ENCODE results near the gene ZG16B.

ZG16B gene

DNA sequence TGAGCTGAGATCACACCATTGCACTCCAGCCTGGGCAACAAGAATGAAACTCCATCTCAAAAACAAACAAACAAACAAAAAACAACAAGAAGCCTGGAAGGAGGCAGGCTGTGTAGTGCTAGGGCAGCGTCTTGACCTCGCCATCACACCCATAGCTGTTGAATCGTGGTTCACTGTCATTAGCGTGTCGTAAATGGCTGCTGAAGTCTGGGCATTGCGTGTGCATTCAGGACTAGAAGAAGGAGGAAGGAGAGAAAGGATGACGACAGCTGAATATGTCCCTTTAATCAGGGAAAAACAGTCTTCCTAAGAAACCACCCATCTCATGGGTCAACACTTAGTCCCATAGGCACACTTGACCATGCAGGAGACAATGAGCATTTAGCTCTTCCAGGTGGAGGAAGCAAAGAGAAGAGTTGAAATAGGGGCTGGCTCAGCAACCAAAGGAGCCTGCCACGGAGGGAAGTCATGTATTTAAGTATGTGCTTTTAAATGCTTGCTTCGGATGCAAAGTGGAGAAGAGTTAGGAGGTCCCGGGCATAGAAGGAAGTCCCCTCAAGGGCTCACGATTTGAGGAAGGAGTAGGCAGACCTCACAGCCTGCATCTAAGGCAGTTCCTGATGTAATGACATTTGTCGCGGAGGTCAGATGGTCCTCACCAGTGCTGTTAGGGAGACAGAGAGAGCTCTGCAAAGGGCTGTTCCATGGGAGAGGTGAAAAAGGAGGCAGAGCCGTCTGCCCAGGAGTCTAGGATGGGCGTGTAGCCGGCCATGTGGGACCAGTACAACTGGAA lies 19.0 kb downstream of the ZG16B start:
- DNase-seq: no peak

DNA sequence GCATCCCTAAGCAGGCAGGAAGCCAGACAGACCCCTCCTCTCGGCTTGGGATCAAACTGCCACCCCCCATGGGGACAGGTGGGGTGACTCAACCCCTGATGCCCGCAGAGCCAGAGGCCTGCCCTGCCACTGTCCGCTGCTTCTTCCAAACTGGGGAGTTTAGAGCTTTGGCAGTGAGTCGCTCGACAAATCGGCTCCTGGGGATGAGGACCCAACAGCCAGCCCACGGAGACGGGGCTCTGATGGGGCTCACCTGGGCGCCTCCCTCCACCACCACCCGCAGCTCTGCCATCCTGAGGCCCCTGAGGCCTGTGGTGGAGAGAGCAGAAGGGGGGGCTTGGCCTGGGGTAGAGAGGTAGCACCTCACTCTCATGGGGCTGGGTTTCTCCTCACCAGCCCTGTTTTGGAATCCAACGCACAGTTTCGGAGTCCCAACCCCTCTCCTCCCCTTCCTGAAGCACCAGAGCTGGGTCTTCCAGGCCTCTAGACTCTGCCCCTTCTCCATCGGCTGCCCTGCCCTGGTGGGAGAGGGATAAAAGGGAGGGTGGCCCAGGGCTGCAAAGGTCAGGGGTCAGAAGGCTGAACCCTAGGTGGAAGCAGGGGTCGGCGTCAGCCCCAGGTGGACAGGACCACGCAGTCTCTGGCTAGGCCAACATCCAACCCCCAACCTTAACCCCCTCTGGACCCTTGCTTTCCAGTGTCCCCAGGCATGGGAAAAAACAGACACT lies 22.1 kb downstream of the ZG16B start:
- DNase-seq: no peak

DNA sequence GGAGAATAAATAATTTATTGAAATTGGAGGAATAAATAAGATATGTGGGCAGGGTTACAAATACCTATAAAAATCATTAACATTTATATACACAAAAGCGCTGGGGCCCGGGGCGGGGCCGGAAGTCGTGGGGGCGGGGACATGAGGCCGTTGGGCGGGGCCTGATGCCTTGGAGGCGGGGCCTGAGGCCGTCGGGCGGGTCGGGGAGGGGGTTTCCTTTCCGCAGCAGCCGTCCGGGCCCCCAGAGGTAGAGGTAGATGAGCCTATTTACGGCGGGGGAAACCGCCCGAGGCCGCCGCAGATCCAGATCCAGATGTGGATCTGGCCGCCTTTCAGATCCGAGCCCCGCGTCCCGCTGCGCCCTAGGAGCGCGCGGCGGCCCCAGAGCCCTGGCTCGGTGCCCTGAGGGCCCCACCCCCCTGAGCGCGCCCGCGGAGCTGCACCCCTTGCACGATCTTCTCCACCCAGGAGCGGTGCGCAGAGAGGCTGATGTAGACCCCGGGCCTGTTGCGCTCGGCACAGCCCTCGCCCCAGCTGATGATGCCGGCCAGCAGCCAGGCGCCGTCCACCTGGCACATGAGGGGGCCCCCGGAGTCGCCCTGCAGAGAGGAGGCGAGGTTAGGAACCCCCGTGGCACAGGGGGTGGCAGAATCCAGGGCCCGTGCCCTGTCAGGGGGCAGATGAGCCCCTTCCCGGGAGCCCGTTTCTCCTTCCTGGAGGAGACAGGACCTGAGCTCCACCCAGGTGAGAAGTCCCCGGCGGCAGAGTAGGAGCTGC lies 22.8 kb downstream of the ZG16B start:
- no peak for DNase-seq

DNA sequence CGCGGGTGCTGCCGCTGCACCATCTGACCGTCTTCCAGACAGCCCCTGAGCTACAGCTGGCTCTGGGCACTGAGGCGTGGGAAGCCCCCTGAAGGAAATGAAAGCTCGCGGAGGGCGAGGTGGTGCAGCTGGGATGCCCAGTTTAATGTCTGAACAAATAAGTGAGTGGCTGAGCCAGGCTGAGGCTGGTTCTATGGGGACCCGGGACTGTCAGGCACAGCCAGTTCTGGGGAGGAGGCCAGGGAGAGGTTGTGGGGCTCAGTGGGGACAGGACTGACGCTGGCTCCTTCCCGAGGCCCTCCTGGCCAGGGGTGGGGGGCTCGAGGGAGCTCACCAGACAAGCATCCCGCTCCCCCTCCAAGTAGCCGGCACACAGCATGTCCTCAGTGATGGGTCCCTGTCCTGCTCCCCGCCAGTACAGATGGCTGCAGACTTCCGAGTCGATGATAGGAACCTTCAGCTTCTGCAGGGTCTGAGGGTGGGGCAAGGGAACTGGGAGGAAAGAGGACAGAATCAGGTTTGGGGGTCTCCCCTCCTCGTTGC lies 23.5 kb downstream of the ZG16B start:
- no peak for DNase-seq

DNA sequence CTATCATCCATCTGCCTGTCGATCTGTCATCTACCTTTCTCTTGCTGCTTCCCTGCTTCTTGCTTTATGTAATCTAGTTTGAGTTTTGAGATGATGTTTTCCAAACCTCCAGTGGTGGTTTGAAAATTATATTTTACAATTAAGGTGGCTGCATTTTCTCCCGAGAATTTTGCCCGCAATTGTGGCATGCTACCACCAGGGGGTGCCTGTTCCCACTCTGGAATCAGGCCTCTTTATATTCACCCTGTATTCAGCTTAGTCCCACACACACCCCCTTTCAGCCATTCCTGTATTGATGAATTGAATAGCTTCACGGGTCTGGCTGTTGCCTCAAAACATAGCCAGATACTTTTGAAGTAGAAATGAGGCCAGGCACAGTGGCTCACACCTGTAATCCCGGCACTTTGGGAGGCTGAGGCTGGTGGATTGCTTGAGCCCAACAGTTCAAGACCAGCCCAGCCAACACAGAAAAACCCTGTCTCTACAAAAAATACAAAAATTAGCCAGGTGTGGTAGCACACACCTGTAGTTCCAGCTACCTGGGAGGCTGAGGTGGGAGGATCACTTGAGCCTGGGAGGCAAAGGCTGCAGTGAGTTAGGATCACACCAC lies 24.7 kb downstream of the ZG16B start:
- DNase-seq: no peak

DNA sequence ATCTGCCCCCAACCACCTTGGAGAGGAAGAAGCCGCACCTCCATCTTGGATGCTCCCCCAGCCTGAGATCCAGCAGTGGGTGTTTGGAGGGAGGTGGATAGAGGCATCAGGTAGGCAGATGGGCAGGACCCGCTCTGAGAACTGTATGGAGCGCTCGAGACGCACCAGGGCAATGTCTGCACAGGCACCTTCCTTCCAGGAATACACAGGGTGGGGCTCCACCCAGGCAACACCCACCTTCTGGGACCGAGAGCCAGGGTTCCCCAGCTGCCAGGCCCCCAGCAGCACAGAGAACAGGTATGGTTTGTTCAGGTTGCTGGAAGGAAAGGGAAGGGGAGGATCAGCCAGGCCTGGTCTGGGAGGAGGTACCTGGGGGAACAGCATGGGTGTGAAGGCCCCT lies 25.4 kb downstream of the ZG16B start:
- no peak for DNase-seq

DNA sequence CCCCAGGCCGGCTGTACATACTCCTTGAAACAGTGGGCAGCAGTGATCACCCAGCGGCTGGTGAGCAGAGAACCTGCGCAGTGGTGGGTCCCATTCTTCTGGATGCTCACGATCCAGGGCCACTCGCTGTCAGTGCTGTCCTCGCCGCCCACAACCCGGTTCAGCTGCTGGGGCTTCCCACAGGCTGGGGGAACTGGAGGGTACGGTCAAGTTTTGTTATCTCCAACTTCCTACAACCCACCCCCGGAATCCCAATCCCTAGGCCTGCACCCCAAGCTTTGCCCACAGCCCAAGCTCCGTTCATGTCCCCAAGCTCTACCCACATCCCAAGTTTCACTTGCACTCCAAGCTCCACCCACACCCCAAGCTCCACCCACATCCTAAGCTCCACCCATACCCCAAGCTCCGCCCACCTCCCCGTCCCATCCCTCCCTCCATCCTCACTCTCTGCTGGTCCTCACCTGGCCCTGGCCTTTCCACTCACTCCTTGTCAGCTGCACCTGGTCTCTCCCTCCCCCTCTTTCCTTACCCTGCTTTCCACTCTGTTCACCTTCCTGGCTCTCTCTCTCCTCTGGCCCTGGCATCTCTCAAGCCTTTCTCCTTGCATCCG lies 26.1 kb downstream of the ZG16B start:
- no peak for DNase-seq

DNA sequence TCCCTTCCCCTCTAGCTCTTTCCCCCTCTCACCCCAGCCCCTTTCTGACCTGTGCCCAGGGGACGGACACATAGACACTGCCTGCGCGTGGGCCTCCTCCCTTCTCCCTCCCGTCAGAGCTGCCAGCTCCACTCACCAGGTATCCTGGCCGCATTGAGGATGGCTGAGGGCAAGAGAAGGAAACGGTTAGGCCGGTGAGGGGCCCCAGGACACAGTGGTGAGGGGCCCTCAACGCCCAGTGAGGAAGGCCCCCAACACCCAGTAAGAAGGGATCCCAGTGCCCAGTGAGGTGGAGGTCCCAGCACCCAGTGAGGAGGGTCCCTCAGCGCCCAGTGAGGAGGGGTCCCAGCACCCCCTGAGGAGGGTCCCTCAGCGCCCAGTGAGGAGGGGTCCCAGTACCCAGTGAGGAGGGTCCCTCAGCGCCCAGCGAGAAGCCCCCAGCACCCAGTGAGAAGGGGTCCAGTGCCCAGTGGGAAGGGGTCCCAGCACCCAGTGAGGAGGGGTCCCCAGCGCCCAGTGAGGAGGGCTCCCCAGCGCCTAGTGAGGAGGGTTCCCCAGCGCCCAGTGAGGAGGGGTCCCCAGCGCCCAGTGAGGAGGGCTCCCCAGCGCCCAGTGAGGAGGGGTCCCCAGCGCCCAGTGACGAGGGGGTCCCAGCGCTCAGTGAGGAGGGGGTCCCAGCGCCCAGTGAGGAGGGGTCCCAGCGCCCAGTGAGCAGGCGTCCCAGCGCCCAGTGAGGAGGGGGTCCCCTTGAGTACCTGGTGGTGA lies 26.8 kb downstream of the ZG16B start:
- no peak for DNase-seq

DNA sequence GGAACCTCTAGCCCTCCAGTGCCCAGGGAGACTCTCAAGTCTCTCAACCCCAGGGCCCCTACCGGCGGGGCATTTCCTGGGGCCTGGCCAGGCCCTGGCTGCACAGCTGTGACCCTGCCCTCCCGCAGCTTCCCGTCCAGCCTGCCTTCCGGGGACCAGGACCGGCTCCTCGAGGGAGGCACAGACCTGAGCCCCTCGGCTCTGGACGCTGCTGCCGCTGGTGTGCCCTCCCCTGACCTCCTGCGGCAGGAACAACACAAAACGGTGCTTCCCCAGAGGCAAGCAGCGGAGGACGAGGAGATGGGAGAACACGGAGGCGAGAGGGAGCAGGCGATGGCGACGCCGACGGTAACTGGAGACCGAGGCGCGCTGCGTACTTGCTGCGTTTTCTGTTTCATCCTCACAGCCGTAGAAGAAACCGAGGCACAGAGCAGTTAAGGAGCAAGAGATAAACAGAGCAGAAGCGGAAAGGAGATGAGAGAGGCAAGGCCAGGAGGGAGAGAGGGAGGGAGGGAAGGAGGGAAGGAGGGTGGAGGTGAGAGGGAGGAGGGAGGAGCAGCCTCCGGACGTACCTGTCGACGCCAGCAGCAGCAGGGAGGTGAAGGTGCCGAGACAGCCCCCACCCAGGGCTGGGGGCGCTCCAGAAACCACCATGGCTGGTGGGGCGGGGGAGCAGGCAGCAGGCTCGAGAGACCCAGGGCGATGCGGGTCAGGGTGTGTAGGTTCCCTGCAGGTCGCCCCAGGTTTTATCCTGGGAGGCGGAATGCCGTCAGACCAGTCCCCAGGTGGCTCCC lies 27.5 kb downstream of the ZG16B start, which contains the start of gene PRSS22:
PRSS22 (minus strand) TSS at position 720 of the 794 bp plus-strand sequence; CDS start at position 654, 66 bp downstream.
- no peak for DNase-seq

DNA sequence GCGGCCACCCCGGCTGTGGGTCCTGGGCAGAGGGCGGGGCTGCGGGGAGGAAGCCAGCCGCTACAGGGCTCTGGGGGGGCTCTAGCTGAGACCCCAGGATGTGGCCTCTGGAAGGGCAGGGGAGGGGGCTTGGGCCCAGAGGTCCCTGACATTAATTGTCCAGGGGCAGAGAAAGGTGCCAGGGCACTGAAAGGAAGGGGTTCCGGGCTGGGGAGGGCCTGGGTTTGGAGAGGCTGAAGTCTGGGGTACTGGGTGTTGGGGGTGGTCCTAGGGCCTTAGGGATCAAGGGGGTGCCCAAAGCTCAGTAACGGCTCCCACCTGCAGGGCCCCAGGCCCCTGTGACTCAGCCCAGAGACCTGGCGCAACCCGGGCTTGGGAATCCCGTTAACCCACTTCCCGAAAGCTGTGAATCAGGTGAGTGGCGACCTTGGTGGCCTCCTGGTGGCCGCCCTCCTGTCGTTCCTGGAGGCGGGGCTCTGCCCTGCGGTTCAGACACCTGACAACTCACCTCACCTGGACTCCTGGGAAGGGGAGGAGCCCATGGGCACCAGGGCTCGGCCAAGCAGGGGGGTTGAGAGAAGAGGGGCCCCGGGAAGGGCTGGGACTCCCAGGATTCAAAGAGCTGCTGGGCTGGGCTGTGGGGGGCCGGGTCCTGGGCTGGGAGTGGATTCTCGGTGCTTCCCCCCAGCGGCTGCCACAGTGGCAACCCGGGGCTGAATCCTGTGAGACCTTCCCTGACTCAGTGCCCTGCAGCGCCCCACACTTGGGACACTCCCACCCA lies 28.3 kb downstream of the ZG16B start:
- no peak for DNase-seq

DNA sequence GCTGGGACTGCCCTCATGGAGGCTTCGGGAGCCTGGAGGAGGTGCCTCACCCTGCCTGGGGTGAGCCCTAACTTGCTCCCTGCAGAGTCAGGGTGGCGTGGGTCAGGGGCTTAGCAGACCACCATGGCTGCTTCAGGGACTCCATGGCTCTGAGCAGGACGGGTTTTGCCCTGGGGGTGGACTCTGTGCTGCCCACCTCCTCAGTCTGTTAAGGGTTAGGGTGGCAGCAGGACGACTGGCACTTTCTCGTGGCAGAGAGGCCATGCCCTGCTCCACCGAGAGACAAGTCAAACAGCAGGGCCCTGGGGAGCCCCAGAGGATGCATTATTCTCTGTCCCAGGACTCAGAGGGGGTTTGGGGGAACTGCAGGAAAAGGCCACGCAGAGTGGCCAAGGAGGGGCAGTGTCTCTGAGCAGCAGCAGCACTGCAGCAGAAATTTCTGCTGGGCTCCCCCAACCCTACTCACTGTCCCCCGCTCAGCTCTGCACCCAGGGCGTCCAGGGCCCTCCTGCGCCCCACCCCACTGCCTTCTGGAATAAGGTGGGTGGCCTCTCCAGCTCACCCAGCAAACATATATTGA lies 29.7 kb downstream of the ZG16B start:
- no peak for DNase-seq

DNA sequence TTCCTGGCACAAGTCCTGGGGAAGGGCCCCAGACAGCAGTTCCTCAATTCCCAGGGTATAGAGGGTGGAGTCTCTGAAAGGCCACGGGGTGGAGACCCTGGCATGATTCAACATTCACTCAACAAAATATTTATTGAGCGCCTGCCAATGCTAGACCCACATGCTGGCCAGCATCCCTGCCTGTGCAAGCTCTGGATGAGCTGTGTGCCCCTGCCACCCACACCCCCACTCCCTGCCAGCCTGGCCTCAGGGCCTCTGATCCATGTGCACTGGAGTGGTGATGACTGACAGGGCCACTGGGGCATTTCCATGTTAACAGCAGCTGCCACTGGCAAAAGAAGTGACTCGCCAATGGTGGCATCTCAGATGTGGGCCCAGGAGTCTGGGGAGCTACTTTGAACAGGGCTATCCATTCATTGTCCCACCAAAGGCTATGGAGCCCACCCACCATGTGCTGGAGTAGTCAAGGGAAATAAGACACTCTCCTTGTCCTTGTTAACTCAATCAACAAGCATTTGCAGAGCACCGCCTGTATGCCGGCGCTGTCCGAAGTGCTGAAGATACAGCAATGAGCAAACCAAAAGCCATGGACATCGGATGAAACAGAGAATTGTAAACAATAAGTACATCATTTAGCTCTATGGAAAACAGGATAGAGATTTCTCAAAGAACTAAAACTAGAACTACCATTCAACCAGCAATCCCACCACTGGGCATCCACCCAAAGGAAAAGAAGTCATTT lies 30.9 kb downstream of the ZG16B start:
- DNase-seq: no peak

DNA sequence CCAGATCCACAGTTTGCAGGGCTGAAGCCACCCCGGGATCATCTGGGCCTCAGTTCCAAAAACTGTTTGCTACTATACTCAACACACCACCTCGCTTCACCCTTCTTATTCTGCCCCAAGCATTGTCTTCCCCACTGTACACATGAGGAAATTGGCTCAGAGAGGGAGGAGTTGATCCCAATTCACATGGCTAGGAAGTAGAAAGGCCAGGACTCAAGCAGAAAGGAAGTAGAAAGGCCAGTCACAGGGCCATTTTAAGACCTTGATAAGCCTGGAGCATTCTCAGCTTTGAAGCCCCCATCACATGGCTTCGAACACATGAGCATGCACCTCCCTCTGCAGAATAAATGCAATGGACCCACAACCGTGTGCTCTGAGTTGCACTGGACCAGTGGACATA lies 35.5 kb downstream of the ZG16B start:
- DNase-seq: no peak

DNA sequence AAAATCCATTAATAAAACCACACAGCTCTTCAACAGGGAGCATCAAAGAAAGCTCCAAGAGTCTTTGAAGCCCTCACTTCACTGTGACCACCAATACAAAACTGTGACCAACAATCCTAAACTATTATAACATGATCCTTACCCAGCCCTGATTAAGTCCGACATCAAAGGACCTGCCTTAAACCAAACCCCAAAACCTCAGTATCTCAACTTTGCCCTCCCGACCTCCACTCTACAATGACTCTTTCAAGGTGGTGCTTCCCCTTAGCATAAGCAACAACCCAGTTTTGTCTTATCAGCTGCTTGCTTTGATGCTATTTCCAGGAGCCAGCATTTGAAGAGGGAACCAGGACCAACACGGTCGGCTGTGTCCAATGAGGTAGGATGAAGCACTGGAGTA lies 36.3 kb downstream of the ZG16B start:
- no peak for DNase-seq

DNA sequence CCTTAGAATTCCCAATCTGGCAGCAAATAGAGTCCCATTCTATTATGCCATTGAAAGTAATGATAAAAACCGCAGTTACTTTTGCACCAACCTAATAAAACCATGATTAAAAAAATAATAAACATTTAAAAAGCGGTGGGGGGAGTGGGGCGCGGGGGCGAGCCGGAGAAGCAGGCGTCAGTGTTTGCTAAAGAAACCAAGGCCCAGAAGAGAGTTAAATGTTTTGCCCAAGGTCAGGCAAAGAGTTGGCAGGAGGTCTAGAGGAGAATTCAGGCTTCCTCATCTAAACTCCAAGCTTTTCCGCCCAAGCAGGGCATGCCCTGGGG lies 37.5 kb downstream of the ZG16B start:
- no peak for DNase-seq

DNA sequence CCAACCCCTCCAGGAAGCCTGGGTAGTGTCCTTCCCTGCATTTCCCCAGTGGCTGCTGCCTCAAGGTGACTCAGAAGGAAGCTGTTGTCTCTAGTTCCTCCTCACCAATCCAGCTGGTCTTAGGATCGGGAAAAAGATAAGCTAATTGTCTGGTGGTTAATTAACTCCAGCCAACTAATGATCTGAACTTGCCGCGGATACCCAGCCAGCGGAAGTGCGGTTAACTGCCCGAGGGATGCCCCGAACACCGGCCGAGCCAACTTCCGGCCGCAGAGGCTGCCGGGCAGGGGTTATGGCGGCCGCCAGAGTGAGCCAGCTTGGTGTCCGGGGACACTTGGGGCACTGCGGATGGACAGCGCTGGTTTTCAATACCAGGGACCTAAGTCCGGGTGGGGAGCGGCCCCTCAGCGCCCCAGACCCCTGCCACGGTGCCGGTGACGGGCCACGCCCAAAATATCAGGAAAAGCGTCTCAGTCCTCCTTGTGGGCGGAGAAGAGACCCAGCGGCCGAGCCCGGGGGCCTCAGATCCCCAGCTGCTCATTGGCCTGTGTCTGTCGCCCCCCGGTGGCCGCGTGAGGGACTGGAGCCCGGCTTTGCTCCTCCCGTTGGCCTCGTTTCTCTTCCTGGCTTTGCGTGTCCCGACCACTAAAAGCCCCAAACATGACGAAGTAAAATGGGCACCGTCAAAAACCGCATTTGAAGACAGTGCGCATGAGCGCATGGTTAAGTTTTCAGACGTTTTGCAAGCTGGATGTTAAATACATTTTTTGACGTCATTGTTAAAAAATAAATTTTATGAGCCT lies 38.1 kb downstream of the ZG16B start:
- DNase-seq: peak; percentile 94

DNA sequence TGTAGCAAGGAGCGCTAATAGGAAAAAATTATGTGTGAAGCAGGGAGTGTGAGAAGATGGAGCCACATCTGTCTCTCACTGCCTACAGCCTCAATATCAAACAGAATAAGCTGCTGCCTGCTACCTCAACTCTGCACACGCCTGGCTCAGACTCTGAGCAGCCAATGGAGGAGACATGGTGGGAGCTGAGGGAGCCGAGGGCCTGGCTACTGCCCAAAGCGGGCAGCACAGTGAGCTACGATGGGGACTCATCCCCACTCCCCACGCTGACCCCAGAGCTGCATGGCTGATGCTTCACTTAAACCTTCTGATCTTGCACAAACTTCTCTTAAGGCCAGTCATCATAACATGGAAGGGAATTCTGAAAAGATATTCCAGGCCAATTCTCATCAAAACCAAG lies 41.8 kb downstream of the ZG16B start:
- no peak for DNase-seq
